DND-41 (cell line): ENCODE measurements around the gene UNCX.

Experiments used
- ATAC-seq: fragments of 200-7000 bp; cut with Tn5 transposase; 3 replicates; pipeline ENCODE4 v1.9.1; 2021; ENCODE audit warnings: low read depth; ENCODE audit not compliant: insufficient read depth
- DNase-seq: peaks from one replicate; pipeline ENCODE4 v3.0.0-alpha.2; 2020
- H2AFZ ChIP-seq: 2 replicates; pipeline ENCODE4 v1.6.0; 2012; ENCODE audit warnings: low read depth, low read length
- H3K27ac ChIP-seq: 2 replicates; pipeline ENCODE4 v1.5.1; 2012; ENCODE audit warnings: low read length, inconsistent platforms
- H3K27me3 ChIP-seq: fragments of 200-600 bp; sonication (generic); 2 replicates; pipeline ENCODE4 v1.6.0; 2012; ENCODE audit warnings: low read length, mild to moderate bottlenecking, inconsistent platforms; ENCODE audit not compliant: insufficient read depth, poor library complexity
- H3K36me3 ChIP-seq: 2 replicates; pipeline ENCODE4 v1.5.1; 2012; ENCODE audit warnings: low read length, inconsistent platforms; ENCODE audit not compliant: insufficient read depth
- H3K4me1 ChIP-seq: 2 replicates; pipeline ENCODE4 v1.5.1; 2012; ENCODE audit warnings: mild to moderate bottlenecking, low read length; ENCODE audit not compliant: insufficient read depth
- H3K4me2 ChIP-seq: 2 replicates; pipeline ENCODE4 v1.6.0; 2012; ENCODE audit warnings: mild to moderate bottlenecking, moderate library complexity, low read length, inconsistent platforms; ENCODE audit not compliant: insufficient read depth
- H3K4me3 ChIP-seq, 2 experiments: fragments of 200-600 bp in 1 of 2; shearing (Covaris generic) in 1 of 2; 2 replicates each; pipeline ENCODE4 v1.5.1; 2012 to 2016; ENCODE audit warnings: inconsistent platforms in 2 of 2, low read length in 2 of 2, mild to moderate bottlenecking in 2 of 2, low read depth in 1 of 2, moderate library complexity in 1 of 2
- H3K79me2 ChIP-seq: 2 replicates; pipeline ENCODE4 v1.6.0; 2012; ENCODE audit warnings: low read length, inconsistent platforms; ENCODE audit not compliant: insufficient read depth
- H3K9ac ChIP-seq: 2 replicates; pipeline ENCODE4 v1.6.0; 2012; ENCODE audit warnings: low read depth, mild to moderate bottlenecking, inconsistent platforms, low read length, moderate library complexity
- H3K9me3 ChIP-seq: 2 replicates; pipeline ENCODE4 v1.5.1; 2012; ENCODE audit warnings: low read length, moderate library complexity, mild to moderate bottlenecking, inconsistent platforms; ENCODE audit not compliant: insufficient read depth, severe bottlenecking
- H4K20me1 ChIP-seq: 2 replicates; pipeline ENCODE4 v1.6.0; 2012; ENCODE audit warnings: low read length; ENCODE audit not compliant: insufficient read depth
- CTCF ChIP-seq: IDR thresholded peaks from 2 replicates; pipeline ENCODE4 v1.5.1; 2012; ENCODE audit warnings: borderline replicate concordance, low read length, moderate library complexity, mild to moderate bottlenecking; ENCODE audit not compliant: poor library complexity, severe bottlenecking; ENCODE audit errors: extremely low read depth
- EZH2 ChIP-seq: IDR thresholded peaks from 3 replicates; pipeline ENCODE4 v1.6.1; 2012; ENCODE audit warnings: borderline replicate concordance, low read depth, mild to moderate bottlenecking, moderate library complexity, low read length, inconsistent platforms; ENCODE audit not compliant: severe bottlenecking

The UNCX gene

GRCh38 chr7:1196950-1197349 is 35.7 kb upstream of the UNCX start:
- Histone ChIP-seq H3K27ac (no peak overlapping the region), H3K36me3 (no peaks in the 10 kb centered on the region)
- ATAC-seq = no peak

GRCh38 chr7:1197997-1198625 is 34.6 kb upstream of the UNCX start:
- H3K27ac ChIP-seq = no peak overlapping the region
- H4K20me1 ChIP-seq = no peaks in the 10 kb centered on the region
- H3K4me3 ChIP-seq = no peak overlapping the region
- H2AFZ ChIP-seq = no peak overlapping the region
- TF ChIP-seq CTCF = no peak
- TF ChIP-seq EZH2 = no peak
- H3K4me1 ChIP-seq = no peaks in the 10 kb centered on the region
- H3K9me3 ChIP-seq = no peaks in the 10 kb centered on the region
- H3K9ac ChIP-seq = no peak overlapping the region
- H3K79me2 ChIP-seq = no peaks in the 10 kb centered on the region
- no peak for ATAC-seq
- no peak for DNase-seq
- H3K27me3 ChIP-seq = no peaks in the 10 kb centered on the region
- H3K4me2 ChIP-seq = no peak overlapping the region
- no peaks in the 10 kb centered on the region for H3K36me3 ChIP-seq

More at GRCh38 chr7:1196950-1197349, 35.7 kb upstream of the UNCX start:
- H3K4me2 ChIP-seq = no peak overlapping the region
- TF ChIP-seq CTCF = no peak
- no peaks in the 10 kb centered on the region for H3K9me3 ChIP-seq
- H4K20me1 ChIP-seq = no peaks in the 10 kb centered on the region
- H3K79me2 ChIP-seq = no peaks in the 10 kb centered on the region
- DNase-seq = no peak
- H3K9ac ChIP-seq = no peak overlapping the region
- H3K4me1 ChIP-seq = peaks cover 6% of the 10 kb centered on the region
- no peak overlapping the region for H3K4me3 ChIP-seq
- no peak overlapping the region for H2AFZ ChIP-seq
- H3K27me3 ChIP-seq = no peaks in the 10 kb centered on the region

- no peak overlapping the region for H3K4me3 ChIP-seq
- no peak for DNase-seq
These were observed 32.6 kb upstream of the UNCX start for GRCh38 chr7:1200045-1200444.

More at GRCh38 chr7:1200045-1200444, 32.6 kb upstream of the UNCX start:
- no peaks in the 10 kb centered on the region for H3K9me3 ChIP-seq
- H4K20me1 ChIP-seq = no peaks in the 10 kb centered on the region
- H3K27me3 ChIP-seq = no peaks in the 10 kb centered on the region
- ATAC-seq = no peak
- H3K79me2 ChIP-seq = no peaks in the 10 kb centered on the region
- TF ChIP-seq EZH2 = no peak
- TF ChIP-seq CTCF = no peak
- no peak overlapping the region for H3K27ac ChIP-seq
- H2AFZ ChIP-seq = no peak overlapping the region
- H3K4me2 ChIP-seq = no peak overlapping the region
- no peaks in the 10 kb centered on the region for H3K36me3 ChIP-seq
- no peak overlapping the region for H3K9ac ChIP-seq
- H3K4me1 ChIP-seq = no peaks in the 10 kb centered on the region
